Putamen (tissue), 1 donor: ENCODE measurements around the gene OTUD1.
A peak's percentile ranks its signal among the peaks of the same experiment; 100 is the strongest.
"Not testable (repeated sequence)": the region's sequence is repeated elsewhere in the genome, so short reads cannot be mapped to it uniquely, and the experiment has no call there.

ENCODE experiments used
- DNase-seq: peaks from one replicate; pipeline ENCODE4 v3.0.0-alpha.2; 2016; ENCODE audit warnings: low spot score

Gene OTUD1, protein sequence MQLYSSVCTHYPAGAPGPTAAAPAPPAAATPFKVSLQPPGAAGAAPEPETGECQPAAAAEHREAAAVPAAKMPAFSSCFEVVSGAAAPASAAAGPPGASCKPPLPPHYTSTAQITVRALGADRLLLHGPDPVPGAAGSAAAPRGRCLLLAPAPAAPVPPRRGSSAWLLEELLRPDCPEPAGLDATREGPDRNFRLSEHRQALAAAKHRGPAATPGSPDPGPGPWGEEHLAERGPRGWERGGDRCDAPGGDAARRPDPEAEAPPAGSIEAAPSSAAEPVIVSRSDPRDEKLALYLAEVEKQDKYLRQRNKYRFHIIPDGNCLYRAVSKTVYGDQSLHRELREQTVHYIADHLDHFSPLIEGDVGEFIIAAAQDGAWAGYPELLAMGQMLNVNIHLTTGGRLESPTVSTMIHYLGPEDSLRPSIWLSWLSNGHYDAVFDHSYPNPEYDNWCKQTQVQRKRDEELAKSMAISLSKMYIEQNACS

DNA sequence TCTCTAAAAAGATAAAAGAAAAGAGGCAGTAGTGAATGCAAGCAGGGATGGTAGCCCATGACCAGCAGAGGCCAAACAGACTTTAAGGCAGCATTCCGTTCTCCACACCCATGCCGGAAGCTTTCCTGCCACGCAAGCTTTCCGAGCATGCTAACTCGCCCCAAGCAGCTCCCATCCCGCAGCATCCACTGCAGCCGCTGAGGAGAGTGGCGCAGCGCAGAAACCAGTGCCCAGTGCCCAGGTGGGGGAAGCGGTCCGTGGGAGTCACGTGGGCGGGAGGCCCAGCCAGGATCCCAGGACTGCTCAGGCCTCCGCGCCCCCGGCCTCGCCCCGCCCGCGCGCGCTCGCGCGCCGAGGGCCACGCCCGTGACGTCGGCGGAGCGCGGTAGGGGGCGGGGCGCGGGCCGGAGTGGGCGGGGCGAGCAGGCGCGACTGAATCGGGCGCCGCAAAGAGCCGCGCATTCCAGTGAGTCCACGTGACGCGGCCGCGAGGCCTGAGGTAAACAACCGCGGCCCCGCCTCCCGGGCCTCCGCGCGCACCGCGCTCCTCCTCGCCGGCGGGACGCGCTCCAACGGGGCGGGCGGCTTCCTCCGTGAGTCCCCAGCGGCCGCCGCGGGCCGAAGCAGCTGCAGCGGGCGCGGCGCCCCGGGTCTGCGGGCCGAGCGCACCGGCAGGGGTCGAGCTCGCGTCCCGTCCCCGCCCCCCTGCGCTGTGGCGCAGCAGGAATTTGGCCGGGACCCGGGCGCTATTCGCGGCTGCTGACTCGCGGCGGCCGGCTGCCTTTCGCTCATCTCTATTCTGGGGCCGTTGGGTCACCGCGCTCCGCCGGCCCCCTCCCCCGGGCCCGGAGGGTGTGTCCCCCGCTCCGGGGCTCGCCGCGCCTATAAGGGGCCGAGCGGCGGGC, at the start of gene OTUD1:
Gene OTUD1, plus strand, starts transcription at position 529 of the 905 bp plus-strand sequence. CDS start 383 bp downstream, outside the sequence.
- DNase-seq = peak; percentile 96

GRCh38 chr10:23390408-23390807, 48.5 kb upstream of the OTUD1 start:
- not testable (repeated sequence) for DNase-seq

DNA sequence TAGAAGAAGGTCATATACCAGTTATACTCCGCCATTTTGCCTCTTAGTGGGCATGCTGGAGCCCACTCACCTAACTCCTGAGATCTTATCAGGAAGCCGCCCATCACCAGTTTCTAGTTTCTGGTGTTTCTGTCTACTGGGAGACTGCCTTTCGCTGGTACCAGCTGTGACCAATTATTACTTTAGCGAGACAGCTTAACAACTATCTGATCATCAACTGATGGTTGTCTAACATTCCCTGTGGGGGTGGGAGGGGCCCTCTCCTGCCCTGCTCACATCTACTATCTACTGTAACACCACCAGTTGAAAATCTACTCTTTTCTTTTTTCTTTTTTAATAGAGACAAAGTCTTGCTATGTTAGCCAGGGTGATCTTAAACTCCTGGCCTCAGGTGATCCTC, 48.1 kb upstream of the OTUD1 start:
- DNase-seq = no peak

DNA sequence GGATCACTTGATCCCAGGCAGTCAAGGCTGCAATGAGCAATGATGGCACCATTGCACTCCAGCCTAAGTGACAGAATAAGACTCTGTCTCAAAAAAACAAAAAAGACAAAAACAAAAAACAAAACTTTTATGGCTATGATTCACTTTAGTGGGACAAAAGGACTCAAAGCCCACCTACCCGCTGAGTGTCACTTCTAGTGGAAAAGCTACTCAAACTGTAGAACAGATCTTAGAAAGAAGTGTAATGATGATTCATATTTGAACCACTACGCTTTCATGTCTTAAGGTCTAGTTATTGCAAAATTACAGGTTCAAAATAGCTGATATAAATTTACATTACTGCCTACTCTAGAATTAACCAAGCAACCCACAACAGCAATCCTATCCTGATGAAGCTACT, 47.1 kb upstream of the OTUD1 start:
- no peak for DNase-seq

DNA sequence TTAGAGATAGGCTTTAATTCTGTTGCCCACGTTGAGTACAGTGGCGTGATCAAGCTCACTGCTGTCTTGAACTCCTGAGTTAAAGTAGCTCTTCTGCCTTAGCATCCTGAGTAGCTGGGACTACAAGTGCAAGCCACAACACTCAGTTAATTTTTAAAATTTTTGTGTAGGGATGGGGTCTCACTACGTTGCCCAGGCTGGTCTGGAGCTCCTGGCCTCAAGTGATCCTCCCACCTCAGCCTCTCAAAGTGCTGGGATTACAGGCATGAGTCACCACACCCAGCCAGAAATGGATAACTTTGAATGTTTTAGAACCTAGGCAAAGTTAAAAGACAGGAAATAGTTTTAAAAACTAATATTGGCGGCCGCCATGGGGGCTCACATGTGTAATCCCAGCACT, 43.9 kb upstream of the OTUD1 start:
- no peak for DNase-seq

DNA sequence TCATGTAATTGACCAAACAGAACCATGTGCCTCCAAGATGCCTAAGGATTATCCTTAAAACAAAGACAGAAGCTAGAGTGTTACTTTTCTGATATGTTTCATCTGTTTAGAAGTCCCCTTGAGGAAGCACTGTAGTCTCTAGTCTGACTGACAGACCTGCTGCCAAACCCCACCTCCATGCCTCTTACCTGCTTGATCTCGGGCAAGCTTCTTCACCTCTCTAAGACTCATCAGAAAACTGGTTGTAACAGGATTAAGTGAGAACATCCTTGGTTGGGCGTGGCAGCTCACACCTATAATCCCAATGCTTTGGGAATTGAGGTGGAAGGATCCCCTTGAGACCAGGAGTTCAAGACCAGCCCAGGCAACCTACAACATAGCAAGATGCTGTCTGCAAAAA, 42.2 kb upstream of the OTUD1 start:
- DNase-seq = no peak

GRCh38 chr10:23399701-23400144, 39.2 kb upstream of the OTUD1 start:
- DNase-seq = no peak

DNA sequence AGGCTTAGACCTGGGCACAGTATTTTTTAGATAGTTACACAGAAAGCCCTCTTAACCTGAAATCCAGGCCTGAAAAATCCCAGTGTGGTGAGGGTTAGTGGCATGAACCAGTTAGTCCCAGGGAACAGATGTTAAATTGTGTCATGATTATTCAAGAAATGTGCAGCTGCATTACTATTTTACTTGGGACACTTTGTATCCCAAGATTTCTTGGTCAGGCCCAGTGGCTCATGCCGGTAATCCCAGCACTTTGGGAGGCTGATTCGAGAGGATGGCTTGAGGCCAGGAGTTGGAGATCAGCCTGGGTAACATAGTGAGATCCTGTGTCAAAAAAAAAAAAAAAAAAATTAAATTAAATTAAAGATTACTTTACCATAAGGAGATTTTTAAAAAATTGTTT, 36.0 kb upstream of the OTUD1 start:
- DNase-seq = no peak

DNA sequence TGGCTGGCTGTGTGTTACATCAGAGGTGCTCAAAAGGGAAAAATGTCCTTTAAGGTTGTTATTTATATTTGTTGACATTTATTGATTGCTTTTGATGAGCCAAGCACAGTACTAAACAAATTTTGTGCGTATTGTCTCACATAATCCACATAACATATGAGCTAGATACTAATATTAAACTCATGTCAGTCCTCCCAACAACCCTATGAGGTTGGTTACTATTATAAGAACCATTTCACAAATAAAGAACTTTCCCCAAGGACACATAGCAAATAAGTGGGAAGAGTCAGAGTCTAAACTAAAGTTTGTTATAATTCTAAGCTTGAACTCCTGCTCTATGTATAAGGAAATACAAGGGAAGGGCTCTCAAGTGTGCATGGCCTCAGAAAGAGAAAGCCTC, 35.6 kb upstream of the OTUD1 start:
- DNase-seq = no peak

- no peak for DNase-seq
Observed at GRCh38 chr10:23403719-23404118, 35.2 kb upstream of the OTUD1 start.

- DNase-seq = no peak
Observed at GRCh38 chr10:23404461-23404980, 34.4 kb upstream of the OTUD1 start.

DNA sequence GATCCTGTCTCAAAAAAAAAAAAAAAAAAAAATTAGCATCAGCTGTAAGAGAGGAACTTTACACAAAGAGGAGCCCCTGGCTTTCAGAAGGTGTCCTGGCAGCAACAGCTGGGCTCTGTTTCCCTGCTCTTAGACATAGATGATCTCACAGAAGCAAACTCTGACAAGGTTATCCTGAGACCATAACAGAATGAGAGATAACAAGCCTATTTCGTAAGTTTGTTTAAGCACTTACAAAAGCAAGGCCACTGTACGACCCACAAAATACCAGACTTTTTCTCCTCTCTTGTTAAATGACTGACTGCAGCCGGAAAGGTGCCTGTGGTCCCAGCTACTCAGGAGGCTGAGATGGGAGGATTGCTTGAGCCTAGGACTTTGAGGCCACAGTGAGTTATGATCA, 33.3 kb upstream of the OTUD1 start:
- DNase-seq = no peak

GRCh38 chr10:23406409-23406808, 32.5 kb upstream of the OTUD1 start:
- no peak for DNase-seq

- no peak for DNase-seq
Observed at GRCh38 chr10:23408330-23408976, 30.4 kb upstream of the OTUD1 start.

GRCh38 chr10:23412223-23412622, 26.7 kb upstream of the OTUD1 start:
- DNase-seq = no peak

- DNase-seq = no peak
Observed at GRCh38 chr10:23413629-23414089, 25.2 kb upstream of the OTUD1 start.

- DNase-seq = no peak
Observed at GRCh38 chr10:23414658-23415057, 24.2 kb upstream of the OTUD1 start.

- DNase-seq = no peak
Observed at GRCh38 chr10:23417254-23417653, 21.6 kb upstream of the OTUD1 start.

GRCh38 chr10:23418051-23418681, 20.7 kb upstream of the OTUD1 start:
- DNase-seq = no peak

DNA sequence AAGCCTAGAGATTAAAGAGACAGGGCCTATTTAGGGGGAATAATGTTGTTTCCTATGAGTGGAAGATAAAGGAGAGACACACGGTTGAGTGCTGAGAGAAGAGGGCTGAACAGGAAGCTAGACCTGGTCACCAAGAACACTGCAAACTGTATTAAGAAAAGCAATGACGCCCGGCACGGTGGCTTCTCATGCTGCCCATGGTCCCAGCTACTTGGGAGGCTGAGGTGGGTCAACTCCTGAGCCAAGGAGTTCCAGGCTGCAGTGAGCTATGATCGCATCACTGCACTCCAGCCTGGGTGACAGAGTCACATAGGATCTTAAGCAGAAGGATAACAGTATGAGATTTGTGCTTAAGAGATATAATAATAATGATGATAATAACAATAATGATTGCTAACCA, 19.7 kb upstream of the OTUD1 start:
- no peak for DNase-seq

DNA sequence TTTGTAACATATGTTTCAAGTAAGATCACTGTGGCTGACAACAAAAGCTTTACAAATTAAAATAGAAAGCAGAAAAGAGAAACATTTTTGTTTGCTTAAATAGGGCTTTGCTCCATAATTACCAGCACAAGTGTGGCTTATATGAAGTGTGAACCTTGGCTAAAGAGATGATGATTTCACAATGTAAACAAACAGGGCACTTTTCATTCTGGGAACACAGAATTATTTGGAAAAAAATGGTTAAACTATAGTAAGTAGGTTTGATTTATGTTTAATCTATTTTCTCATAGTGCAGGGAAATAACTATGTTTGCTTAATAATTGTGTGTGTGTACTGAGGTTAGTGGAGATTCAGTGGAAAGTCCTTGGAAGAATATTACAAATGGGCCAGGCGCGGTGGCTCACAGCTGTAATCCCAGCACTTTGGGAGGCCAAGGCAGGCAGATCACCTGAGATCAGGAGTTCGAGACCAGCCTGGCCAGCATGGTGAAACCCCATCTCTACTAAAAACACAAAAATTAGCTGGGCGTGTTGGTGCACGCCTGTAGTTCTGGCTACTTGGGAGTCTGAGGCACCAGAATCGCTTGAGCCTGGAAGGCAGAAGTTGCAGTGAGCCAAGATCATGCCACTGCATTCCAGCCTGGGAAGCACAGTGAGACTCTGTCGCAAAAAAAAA, 19.1 kb upstream of the OTUD1 start:
- DNase-seq = no peak
